ENCODE measurements around the gene RPS15.

Gene RPS15

DNA sequence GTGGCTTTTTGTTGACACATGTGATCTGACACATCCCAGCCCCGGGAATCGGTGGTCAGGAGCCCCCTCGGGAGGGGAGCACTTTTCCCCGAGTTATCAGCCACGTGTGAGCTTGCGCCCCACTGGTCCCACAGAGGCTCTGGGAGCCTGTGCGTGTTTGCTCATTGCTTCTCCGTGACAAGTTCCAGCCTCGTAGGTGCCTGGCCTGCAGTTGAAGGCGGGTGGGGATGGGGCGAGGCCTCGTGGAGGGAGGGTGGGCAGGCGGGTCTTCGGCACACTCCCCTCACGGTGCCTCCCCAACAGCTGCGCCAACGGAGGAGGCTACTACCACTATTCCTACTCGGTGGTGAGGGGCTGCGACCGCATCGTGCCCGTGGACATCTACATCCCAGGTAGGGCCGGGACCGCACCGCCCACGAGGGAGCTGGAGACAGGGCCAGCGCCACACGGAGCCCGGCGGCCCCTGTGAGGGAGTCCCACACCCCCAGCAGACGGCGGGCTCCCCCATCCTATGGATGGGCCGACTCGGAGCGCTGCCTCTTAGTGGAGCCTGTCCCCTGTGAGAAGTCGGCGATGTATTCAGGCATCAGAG lies 45.2 kb upstream of the RPS15 start:
- Histone ChIP-seq H3K36me3 (peaks cover 56% of the 10 kb centered on the region), H3K4me1 (peaks cover 15% of the 10 kb centered on the region), H3K9me3 (no peaks in the 10 kb centered on the region), H3K27me3 (no peaks in the 10 kb centered on the region), H3K4me3 (ENCODE audit: low read depth, low read length) (no peak overlapping the region)
- DNase-seq: no peak
- no peak for TF ChIP-seq CTCF (IDR thresholded peaks at IDR 0.05; ENCODE audit: low read depth, low read length)

- H3K36me3 ChIP-seq: peaks cover 48% of the 10 kb centered on the region
- no peaks in the 10 kb centered on the region for H3K9me3 ChIP-seq
- peaks cover 15% of the 10 kb centered on the region for H3K4me1 ChIP-seq
- no peak for DNase-seq
- H3K27me3 ChIP-seq: no peaks in the 10 kb centered on the region
- no peak for TF ChIP-seq CTCF (IDR thresholded peaks at IDR 0.05; ENCODE audit: low read depth, low read length)
- H3K4me3 ChIP-seq (ENCODE audit: low read depth, low read length): no peak overlapping the region
Measured at GRCh38 chr19:1393841-1394240, 44.4 kb upstream of the RPS15 start.

DNA sequence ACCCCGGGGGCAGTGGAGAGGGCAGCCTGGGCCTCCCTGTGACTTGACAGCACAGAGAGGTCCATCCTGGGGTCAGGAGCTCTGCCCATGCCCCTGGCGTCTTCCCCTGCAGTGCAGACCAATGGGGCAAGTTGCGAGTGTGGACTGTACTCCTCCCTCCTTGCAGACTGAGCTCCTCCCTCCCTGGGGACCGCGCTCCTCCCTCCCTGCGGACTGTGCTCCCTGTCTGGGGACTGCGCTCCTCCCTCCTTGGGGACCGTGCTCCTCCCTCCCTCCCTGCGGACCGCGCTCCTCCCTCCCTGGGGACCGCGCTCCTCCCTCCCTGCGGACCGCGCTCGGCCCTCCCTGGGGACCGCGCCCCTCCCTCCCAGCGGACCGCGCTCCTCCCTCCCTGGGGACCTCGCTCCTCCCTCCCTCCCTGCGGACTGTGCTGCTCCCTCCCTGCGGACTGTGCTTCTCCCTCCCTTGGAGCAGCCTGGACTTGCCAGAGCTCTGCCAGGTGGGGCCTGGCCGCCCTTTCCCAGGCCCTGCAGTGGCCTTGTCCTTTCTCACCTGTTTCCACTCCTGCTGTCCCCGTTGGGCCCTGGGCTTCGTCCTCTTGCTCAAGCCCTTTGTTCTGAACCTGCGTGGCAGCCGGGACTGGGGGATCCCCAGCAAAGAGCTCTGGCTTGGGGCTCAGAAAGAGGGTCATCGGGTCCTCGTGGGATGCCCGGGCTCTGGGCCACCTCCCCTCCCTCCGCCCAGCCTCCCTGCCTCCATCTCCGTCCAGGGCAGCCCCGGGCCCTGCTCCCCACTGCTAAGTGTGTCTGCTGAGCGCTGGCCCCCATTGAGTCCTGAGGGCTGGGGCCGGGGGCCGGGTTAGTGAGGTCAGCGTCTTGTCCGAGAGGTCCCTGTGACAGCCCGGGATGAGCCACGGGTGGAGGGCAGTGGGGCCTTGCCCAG lies 43.7 kb upstream of the RPS15 start:
- no peak for DNase-seq
- H3K36me3 ChIP-seq: peaks cover 41% of the 10 kb centered on the region
- H3K9me3 ChIP-seq: no peaks in the 10 kb centered on the region
- H3K27me3 ChIP-seq: no peaks in the 10 kb centered on the region
- no peak for TF ChIP-seq CTCF (IDR thresholded peaks at IDR 0.05; ENCODE audit: low read depth, low read length)
- no peak overlapping the region for H3K4me3 ChIP-seq (ENCODE audit: low read depth, low read length)
- H3K4me1 ChIP-seq: peaks cover 15% of the 10 kb centered on the region

DNA sequence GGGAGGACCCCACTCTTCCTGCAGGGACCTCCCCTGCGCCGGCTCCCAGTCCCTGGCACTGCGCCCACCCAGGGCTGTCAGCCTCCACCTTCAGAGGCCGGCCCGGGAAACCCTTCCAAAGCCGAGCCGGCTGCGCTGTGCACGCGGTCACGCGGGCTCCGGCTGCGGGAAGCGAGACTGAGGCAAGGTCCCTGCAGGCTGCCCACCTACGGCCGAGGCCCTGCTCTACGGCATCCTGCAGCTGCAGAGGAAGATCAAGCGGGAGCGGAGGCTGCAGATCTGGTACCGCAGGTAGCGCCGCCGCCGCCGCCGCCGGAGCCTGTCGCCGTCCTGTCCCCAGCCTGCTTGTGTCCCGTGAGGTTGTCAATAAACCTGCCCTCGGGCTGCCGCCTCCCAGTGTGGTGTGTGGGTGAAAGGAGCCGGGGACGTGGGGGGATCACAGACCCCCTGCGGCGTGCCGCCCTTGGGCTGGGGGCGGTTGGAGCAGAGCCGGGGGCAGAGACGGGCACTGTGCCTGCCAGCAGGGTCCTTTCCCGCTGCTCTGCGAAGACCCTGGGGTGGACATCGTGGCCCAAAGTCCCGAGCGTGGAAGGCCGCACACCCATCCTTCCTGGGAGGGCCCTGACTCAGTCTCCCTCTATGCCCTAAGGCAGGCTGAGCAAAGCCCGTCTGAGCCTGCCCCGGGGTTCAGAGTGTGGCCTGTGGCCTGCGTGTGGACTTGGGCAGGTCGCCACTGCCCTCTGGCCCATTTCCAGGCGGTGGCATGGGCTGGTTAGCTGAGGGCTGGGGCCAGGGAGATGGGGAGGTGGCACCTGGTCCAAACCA lies 42.8 kb upstream of the RPS15 start:
- no peaks in the 10 kb centered on the region for H3K27me3 ChIP-seq
- H3K4me3 ChIP-seq (ENCODE audit: low read depth, low read length): 0 out of 2 replicates have a peak overlapping the region, but pooled peaks have one; percentile 4
- no peak for TF ChIP-seq CTCF (IDR thresholded peaks at IDR 0.05; ENCODE audit: low read depth, low read length)
- peaks cover 36% of the 10 kb centered on the region for H3K36me3 ChIP-seq
- H3K4me1 ChIP-seq: peaks cover 15% of the 10 kb centered on the region
- DNase-seq: peak; percentile 70
- H3K9me3 ChIP-seq: no peaks in the 10 kb centered on the region

DNA sequence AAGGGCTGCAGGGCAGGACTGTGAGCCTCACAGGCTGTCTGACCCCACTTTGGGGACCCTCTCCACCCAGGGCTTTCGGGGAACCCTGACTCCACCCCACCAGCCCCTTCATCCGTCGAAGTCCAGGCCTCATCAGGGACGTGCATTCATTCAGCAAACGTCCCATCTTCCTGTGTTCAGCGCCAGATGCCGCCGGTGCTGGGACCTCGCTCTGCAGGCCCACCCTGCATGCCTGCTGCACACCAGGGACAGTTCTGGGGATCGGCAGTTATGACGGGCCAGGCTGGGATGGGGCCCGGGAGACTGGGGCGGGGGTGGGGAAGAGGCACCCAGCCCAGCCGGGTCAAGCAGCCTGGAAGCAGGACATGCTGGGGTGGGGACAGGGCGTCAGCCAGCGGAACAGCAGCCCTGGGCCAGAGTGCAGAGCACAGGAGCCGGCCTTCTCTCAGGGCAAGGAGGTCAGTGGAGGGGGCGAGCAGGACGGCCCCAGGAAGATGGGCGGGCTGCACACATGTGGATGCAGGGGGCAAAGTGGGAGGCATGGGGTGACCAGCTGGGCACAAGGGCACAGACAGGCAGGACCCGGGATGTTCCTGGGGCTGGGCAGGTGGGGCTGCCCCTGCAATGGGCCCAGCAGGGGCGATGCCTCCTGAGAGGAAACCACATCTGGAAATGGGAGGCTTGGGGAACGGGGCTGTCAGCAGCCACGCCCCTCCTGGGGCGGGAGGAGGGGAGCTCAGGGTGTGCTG lies 42.0 kb upstream of the RPS15 start:
- Histone ChIP-seq H3K4me1 (peaks cover 15% of the 10 kb centered on the region), H3K27me3 (no peaks in the 10 kb centered on the region), H3K9me3 (no peaks in the 10 kb centered on the region), H3K36me3 (peaks cover 28% of the 10 kb centered on the region), H3K4me3 (ENCODE audit: low read depth, low read length) (no peak overlapping the region)
- TF ChIP-seq CTCF (IDR thresholded peaks at IDR 0.05; ENCODE audit: low read depth, low read length): no peak
- no peak for DNase-seq
